Measurements from ENCODE around the gene NENF. TPM values are rescaled to one million over a fixed set of nuclear protein-coding genes. Genes with fewer than 3 reads are reported as not detected.

The NENF gene
- polyA plus RNA-seq, 1 donor from 2014 or later = 7.9 TPM

DNA sequence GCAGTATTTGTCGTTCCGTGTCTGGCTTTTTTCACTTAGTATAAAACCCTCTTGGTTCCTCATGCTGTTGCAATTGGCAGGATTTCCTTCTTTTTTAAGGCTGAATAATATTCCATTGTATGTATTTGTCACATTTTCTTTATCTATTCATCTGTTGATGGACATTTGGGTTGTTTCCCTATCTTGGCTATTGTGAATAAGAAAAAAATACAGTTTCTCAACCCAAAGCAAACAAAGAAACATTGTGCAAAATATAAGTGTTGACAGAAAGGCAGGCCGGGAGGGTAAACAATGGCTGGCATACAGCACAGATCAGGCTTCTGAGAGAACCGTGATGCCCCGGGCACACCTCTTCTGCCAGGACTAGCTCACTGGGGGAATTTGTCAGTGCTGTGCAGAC, 26.9 kb downstream of the NENF start:
- no peaks in the 10 kb centered on the region for H4K20me1 ChIP-seq (ENCODE audit: insufficient read depth)
- no peaks in the 10 kb centered on the region for H3K9me3 ChIP-seq (ENCODE audit: low read length)
- no peak overlapping the region for H3K27ac ChIP-seq (ENCODE audit: low read length)
- no peak overlapping the region for H2AFZ ChIP-seq (ENCODE audit: low read depth, low read length)
- no peaks in the 10 kb centered on the region for H3F3A ChIP-seq (ENCODE audit: insufficient read depth, low read length, poor library complexity, severe bottlenecking)
- no peaks in the 10 kb centered on the region for H3K9me2 ChIP-seq (ENCODE audit: insufficient read depth, low read length)
- H3K36me3 ChIP-seq (ENCODE audit: insufficient read depth, low read length) = no peaks in the 10 kb centered on the region
- H3K4me2 ChIP-seq (ENCODE audit: low read length) = no peak overlapping the region
- TF ChIP-seq EP300 (conservative IDR thresholded peaks at IDR 0.05; ENCODE audit: poor library complexity, severe bottlenecking) = no peak
- no peak for TF ChIP-seq RAD21 (conservative IDR thresholded peaks at IDR 0.05)
- TF ChIP-seq TAF1 (IDR thresholded peaks at IDR 0.05; ENCODE audit: low read depth) = no peak
- TF ChIP-seq EZH2 (IDR thresholded peaks at IDR 0.05; ENCODE audit: borderline replicate concordance, insufficient read depth, low read length, poor library complexity, severe bottlenecking) = no peak
- TF ChIP-seq, protein P1, sequence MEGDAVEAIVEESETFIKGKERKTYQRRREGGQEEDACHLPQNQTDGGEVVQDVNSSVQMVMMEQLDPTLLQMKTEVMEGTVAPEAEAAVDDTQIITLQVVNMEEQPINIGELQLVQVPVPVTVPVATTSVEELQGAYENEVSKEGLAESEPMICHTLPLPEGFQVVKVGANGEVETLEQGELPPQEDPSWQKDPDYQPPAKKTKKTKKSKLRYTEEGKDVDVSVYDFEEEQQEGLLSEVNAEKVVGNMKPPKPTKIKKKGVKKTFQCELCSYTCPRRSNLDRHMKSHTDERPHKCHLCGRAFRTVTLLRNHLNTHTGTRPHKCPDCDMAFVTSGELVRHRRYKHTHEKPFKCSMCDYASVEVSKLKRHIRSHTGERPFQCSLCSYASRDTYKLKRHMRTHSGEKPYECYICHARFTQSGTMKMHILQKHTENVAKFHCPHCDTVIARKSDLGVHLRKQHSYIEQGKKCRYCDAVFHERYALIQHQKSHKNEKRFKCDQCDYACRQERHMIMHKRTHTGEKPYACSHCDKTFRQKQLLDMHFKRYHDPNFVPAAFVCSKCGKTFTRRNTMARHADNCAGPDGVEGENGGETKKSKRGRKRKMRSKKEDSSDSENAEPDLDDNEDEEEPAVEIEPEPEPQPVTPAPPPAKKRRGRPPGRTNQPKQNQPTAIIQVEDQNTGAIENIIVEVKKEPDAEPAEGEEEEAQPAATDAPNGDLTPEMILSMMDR (IDR thresholded peaks at IDR 0.05; ENCODE audit: poor library complexity, severe bottlenecking) = no peak
- TF ChIP-seq POLR2AphosphoS5 (IDR thresholded peaks at IDR 0.05) = no peak
- TF ChIP-seq, protein P2, sequence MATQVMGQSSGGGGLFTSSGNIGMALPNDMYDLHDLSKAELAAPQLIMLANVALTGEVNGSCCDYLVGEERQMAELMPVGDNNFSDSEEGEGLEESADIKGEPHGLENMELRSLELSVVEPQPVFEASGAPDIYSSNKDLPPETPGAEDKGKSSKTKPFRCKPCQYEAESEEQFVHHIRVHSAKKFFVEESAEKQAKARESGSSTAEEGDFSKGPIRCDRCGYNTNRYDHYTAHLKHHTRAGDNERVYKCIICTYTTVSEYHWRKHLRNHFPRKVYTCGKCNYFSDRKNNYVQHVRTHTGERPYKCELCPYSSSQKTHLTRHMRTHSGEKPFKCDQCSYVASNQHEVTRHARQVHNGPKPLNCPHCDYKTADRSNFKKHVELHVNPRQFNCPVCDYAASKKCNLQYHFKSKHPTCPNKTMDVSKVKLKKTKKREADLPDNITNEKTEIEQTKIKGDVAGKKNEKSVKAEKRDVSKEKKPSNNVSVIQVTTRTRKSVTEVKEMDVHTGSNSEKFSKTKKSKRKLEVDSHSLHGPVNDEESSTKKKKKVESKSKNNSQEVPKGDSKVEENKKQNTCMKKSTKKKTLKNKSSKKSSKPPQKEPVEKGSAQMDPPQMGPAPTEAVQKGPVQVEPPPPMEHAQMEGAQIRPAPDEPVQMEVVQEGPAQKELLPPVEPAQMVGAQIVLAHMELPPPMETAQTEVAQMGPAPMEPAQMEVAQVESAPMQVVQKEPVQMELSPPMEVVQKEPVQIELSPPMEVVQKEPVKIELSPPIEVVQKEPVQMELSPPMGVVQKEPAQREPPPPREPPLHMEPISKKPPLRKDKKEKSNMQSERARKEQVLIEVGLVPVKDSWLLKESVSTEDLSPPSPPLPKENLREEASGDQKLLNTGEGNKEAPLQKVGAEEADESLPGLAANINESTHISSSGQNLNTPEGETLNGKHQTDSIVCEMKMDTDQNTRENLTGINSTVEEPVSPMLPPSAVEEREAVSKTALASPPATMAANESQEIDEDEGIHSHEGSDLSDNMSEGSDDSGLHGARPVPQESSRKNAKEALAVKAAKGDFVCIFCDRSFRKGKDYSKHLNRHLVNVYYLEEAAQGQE (IDR thresholded peaks at IDR 0.05; ENCODE audit: borderline replicate concordance) = no peak
- no peak for TF ChIP-seq MXI1 (conservative IDR thresholded peaks at IDR 0.05; ENCODE audit: poor library complexity, severe bottlenecking)
- TF ChIP-seq SMC3 (conservative IDR thresholded peaks at IDR 0.05; ENCODE audit: poor library complexity) = no peak
- H3K9ac ChIP-seq (ENCODE audit: low read length) = no peak overlapping the region
- H3K79me2 ChIP-seq (replicated peaks; ENCODE audit: insufficient read depth, low read length) = no peaks in the 10 kb centered on the region
- H3K27me3 ChIP-seq (ENCODE audit: insufficient read depth, low read depth, low read length) = no peaks in the 10 kb centered on the region
- H3K4me3 ChIP-seq (ENCODE audit: low read length) = no peak overlapping the region

- no peaks in the 10 kb centered on the region for H3F3A ChIP-seq (ENCODE audit: insufficient read depth, low read length, poor library complexity, severe bottlenecking)
- no peak overlapping the region for H3K27ac ChIP-seq (ENCODE audit: low read length)
- TF ChIP-seq, protein P1 (IDR thresholded peaks at IDR 0.05; ENCODE audit: poor library complexity, severe bottlenecking) = no peak
- TF ChIP-seq MXI1 (conservative IDR thresholded peaks at IDR 0.05; ENCODE audit: poor library complexity, severe bottlenecking) = no peak
- no peak for TF ChIP-seq EZH2 (IDR thresholded peaks at IDR 0.05; ENCODE audit: borderline replicate concordance, insufficient read depth, low read length, poor library complexity, severe bottlenecking)
- TF ChIP-seq, protein P2 (IDR thresholded peaks at IDR 0.05; ENCODE audit: borderline replicate concordance) = no peak
- TF ChIP-seq TAF1 (IDR thresholded peaks at IDR 0.05; ENCODE audit: low read depth) = no peak
- TF ChIP-seq EP300 (conservative IDR thresholded peaks at IDR 0.05; ENCODE audit: poor library complexity, severe bottlenecking) = no peak
- TF ChIP-seq POLR2AphosphoS5 (IDR thresholded peaks at IDR 0.05) = no peak
- TF ChIP-seq RAD21 (conservative IDR thresholded peaks at IDR 0.05) = no peak
- no peaks in the 10 kb centered on the region for H4K20me1 ChIP-seq (ENCODE audit: insufficient read depth)
- no peaks in the 10 kb centered on the region for H3K9me3 ChIP-seq (ENCODE audit: low read length)
- no peak overlapping the region for H3K9ac ChIP-seq (ENCODE audit: low read length)
- H3K27me3 ChIP-seq (ENCODE audit: insufficient read depth, low read depth, low read length) = no peaks in the 10 kb centered on the region
- no peaks in the 10 kb centered on the region for H3K9me2 ChIP-seq (ENCODE audit: insufficient read depth, low read length)
- H3K4me3 ChIP-seq (ENCODE audit: low read length) = no peak overlapping the region
- no peaks in the 10 kb centered on the region for H3K79me2 ChIP-seq (replicated peaks; ENCODE audit: insufficient read depth, low read length)
- no peak overlapping the region for H3K4me2 ChIP-seq (ENCODE audit: low read length)
- H3K36me3 ChIP-seq (ENCODE audit: insufficient read depth, low read length) = no peaks in the 10 kb centered on the region
- no peak overlapping the region for H2AFZ ChIP-seq (ENCODE audit: low read depth, low read length)
These were observed 27.7 kb downstream of the NENF start for GRCh38 chr1:212460376-212460775.

Measured in neural cell (in vitro differentiated cells).